GM10847 (cell line): ENCODE data around the gene PTGDR.

Source experiments
- POLR2A ChIP-seq: IDR thresholded peaks from 2 replicates; pipeline ENCODE4 v1.6.1; 2011; ENCODE audit not compliant: insufficient read length; ENCODE audit errors: extremely low read depth

Gene PTGDR

GRCh38 chr14:52267501-52268278 is at the start of gene PTGDR:
PTGDR (plus strand) TSS chr14:52267698; CDS start chr14:52267815, 117 bp downstream.
- no peak for TF ChIP-seq POLR2A

- no peak for TF ChIP-seq POLR2A
Observed at GRCh38 chr14:52219488-52220084, 47.9 kb upstream of the PTGDR start.

- TF ChIP-seq POLR2A, result no peak
Observed at GRCh38 chr14:52220924-52221811, 46.3 kb upstream of the PTGDR start.

- no peak for TF ChIP-seq POLR2A
Observed at GRCh38 chr14:52222901-52223300, 44.6 kb upstream of the PTGDR start.

GRCh38 chr14:52227619-52228222 is 39.8 kb upstream of the PTGDR start:
- no peak for TF ChIP-seq POLR2A

GRCh38 chr14:52233693-52234092 is 33.8 kb upstream of the PTGDR start:
- TF ChIP-seq POLR2A, result no peak

GRCh38 chr14:52235434-52235833 is 32.1 kb upstream of the PTGDR start:
- no peak for TF ChIP-seq POLR2A

GRCh38 chr14:52235866-52236510 is 31.5 kb upstream of the PTGDR start:
- no peak for TF ChIP-seq POLR2A

GRCh38 chr14:52238682-52239081 is 28.8 kb upstream of the PTGDR start:
- TF ChIP-seq POLR2A, result no peak

GRCh38 chr14:52240623-52241022 is 26.9 kb upstream of the PTGDR start:
- no peak for TF ChIP-seq POLR2A

GRCh38 chr14:52241087-52241793 is 26.3 kb upstream of the PTGDR start:
- no peak for TF ChIP-seq POLR2A

- TF ChIP-seq POLR2A, result no peak
Observed at GRCh38 chr14:52244328-52244727, 23.2 kb upstream of the PTGDR start.

GRCh38 chr14:52244997-52245396 is 22.5 kb upstream of the PTGDR start:
- no peak for TF ChIP-seq POLR2A

GRCh38 chr14:52248057-52248456 is 19.4 kb upstream of the PTGDR start:
- no peak for TF ChIP-seq POLR2A

- no peak for TF ChIP-seq POLR2A
Observed at GRCh38 chr14:52251724-52252123, 15.8 kb upstream of the PTGDR start.

- TF ChIP-seq POLR2A, result no peak
Observed at GRCh38 chr14:52253503-52253902, 14.0 kb upstream of the PTGDR start.
